Stimulated activated CD8-positive, alpha-beta memory T cell treated with anti-CD3 and anti-CD28 coated beads, Interleukin-12 subunit alpha, Interleukin-12 subunit beta, amount 100 ng/mL, for 4 hours (primary cell): ENCODE measurements around the gene FKBP5.
"Not testable (repeated sequence)": the region's sequence is repeated elsewhere in the genome, so short reads cannot be mapped to it uniquely, and the experiment has no call there.

Experiments used
- DNase-seq: peaks from one replicate; pipeline ENCODE4 v3.0.0-alpha.2; 2020; ENCODE audit warnings: low read depth

FKBP5 gene

GRCh38 chr6:35609588-35609987, 79.1 kb downstream of the FKBP5 start:
- DNase-seq, result no peak

GRCh38 chr6:35607517-35608233, 81.0 kb downstream of the FKBP5 start:
- no peak for DNase-seq

- no peak for DNase-seq
Observed at GRCh38 chr6:35605600-35605999, 83.1 kb downstream of the FKBP5 start.

GRCh38 chr6:35603326-35604202, 85.2 kb downstream of the FKBP5 start:
- DNase-seq, result no peak

GRCh38 chr6:35602133-35602946, 86.4 kb downstream of the FKBP5 start:
- DNase-seq, result no peak

GRCh38 chr6:35601331-35602132, 87.2 kb downstream of the FKBP5 start:
- peak; percentile 31 for DNase-seq

- no peak for DNase-seq
Observed at GRCh38 chr6:35600659-35601125, 88.0 kb downstream of the FKBP5 start.

- DNase-seq, result no peak
Observed at GRCh38 chr6:35599761-35600658, 88.7 kb downstream of the FKBP5 start.

- DNase-seq, result not testable (repeated sequence)
Observed at GRCh38 chr6:35598621-35599020, 90.1 kb downstream of the FKBP5 start.

GRCh38 chr6:35596448-35597442, 92.0 kb downstream of the FKBP5 start:
- no peak for DNase-seq

- DNase-seq, result no peak
Observed at GRCh38 chr6:35594503-35595186, 94.1 kb downstream of the FKBP5 start.

- DNase-seq, result no peak
Observed at GRCh38 chr6:35592178-35592577, 96.5 kb downstream of the FKBP5 start.

GRCh38 chr6:35590622-35591066, 98.1 kb downstream of the FKBP5 start:
- DNase-seq, result no peak

- DNase-seq, result no peak
Observed at GRCh38 chr6:35589904-35590303, 98.8 kb downstream of the FKBP5 start.

- no peak for DNase-seq
Observed at GRCh38 chr6:35589201-35589739, 99.4 kb downstream of the FKBP5 start.

GRCh38 chr6:35587167-35587566, 101.5 kb downstream of the FKBP5 start:
- DNase-seq, result no peak

- DNase-seq, result no peak
Observed at GRCh38 chr6:35586542-35586941, 102.2 kb downstream of the FKBP5 start.

GRCh38 chr6:35585658-35586057, 103.1 kb downstream of the FKBP5 start:
- DNase-seq, result no peak
